Mesenchymal stem cell (in vitro differentiated cells and primary cell): ENCODE measurements around the gene ASTN2.
A peak's percentile ranks its signal among the peaks of the same experiment; 100 is the strongest.

Source experiments
- DNase-seq: peaks from one replicate; pipeline ENCODE4 v3.0.0-alpha.2; 2013
- H2AFZ ChIP-seq: one replicate; pipeline ENCODE4 v1.6.1; 2013; ENCODE audit warnings: low read depth, mild to moderate bottlenecking, control low read depth, inconsistent platforms, low read length, moderate library complexity
- H2AK5ac ChIP-seq: 2 replicates; pipeline ENCODE4 v1.6.1; 2013; ENCODE audit warnings: low read length, moderate library complexity, mild to moderate bottlenecking, inconsistent platforms; ENCODE audit not compliant: severe bottlenecking
- H2BK120ac ChIP-seq: one replicate; pipeline ENCODE4 v1.6.1; 2013; ENCODE audit warnings: low read depth, mild to moderate bottlenecking, inconsistent platforms, low read length, moderate library complexity
- H2BK12ac ChIP-seq, 2 experiments: one replicate each; pipeline ENCODE4 v1.6.1; 2013; ENCODE audit warnings: inconsistent platforms in 2 of 2, low read length in 2 of 2, mild to moderate bottlenecking in 2 of 2, moderate library complexity in 2 of 2, control low read depth in 1 of 2
- H2BK15ac ChIP-seq: one replicate; pipeline ENCODE4 v1.6.1; 2013; ENCODE audit warnings: mild to moderate bottlenecking, low read depth, inconsistent platforms; ENCODE audit not compliant: poor library complexity, severe bottlenecking
- H2BK5ac ChIP-seq: 2 replicates; pipeline ENCODE4 v1.6.1; 2013; ENCODE audit warnings: low read depth, mild to moderate bottlenecking, low read length, control low read depth, inconsistent platforms; ENCODE audit not compliant: poor library complexity, severe bottlenecking
- H3K14ac ChIP-seq, 2 experiments: one replicate each; pipeline ENCODE4 v1.6.1; 2013; ENCODE audit warnings: inconsistent platforms in 2 of 2, low read length in 2 of 2, control low read depth in 1 of 2, mild to moderate bottlenecking in 1 of 2, moderate library complexity in 1 of 2
- H3K18ac ChIP-seq, 2 experiments: one replicate each; pipeline ENCODE4 v1.6.1; 2013; ENCODE audit warnings: inconsistent platforms in 2 of 2, low read length in 2 of 2, control low read depth in 1 of 2, low read depth in 1 of 2, mild to moderate bottlenecking in 1 of 2
- H3K23ac ChIP-seq, 2 experiments: one replicate each; pipeline ENCODE4 v1.6.1; 2013; ENCODE audit warnings: inconsistent platforms in 2 of 2, low read length in 2 of 2, mild to moderate bottlenecking in 2 of 2, moderate library complexity in 2 of 2, control low read depth in 1 of 2
- H3K27ac ChIP-seq: 2 replicates; pipeline ENCODE4 v1.5.1; 2013; ENCODE audit warnings: mild to moderate bottlenecking, moderate library complexity, low read length, control low read depth, inconsistent platforms; ENCODE audit not compliant: poor library complexity, severe bottlenecking
- H3K27me3 ChIP-seq, 2 experiments: 2 replicates each; pipeline versions ENCODE4 v1.6.1 to v1.7.0; 2013; ENCODE audit warnings: low read length in 2 of 2, mild to moderate bottlenecking in 2 of 2, moderate library complexity in 2 of 2, control low read depth in 1 of 2, inconsistent platforms in 1 of 2; ENCODE audit not compliant: control insufficient read depth in 1 of 2, insufficient read depth in 1 of 2
- H3K36me3 ChIP-seq, 2 experiments: 2 replicates each; pipeline versions ENCODE4 v1.6.1 to v1.7.0; 2013; ENCODE audit warnings: low read length in 2 of 2, control low read depth in 1 of 2, inconsistent platforms in 1 of 2, low read depth in 1 of 2, mild to moderate bottlenecking in 1 of 2; ENCODE audit not compliant: insufficient read depth in 2 of 2, control insufficient read depth in 1 of 2
- H3K4ac ChIP-seq, 2 experiments: one replicate each; pipeline ENCODE4 v1.6.1; 2013; ENCODE audit warnings: inconsistent platforms in 2 of 2, low read length in 2 of 2, mild to moderate bottlenecking in 2 of 2, moderate library complexity in 2 of 2, control low read depth in 1 of 2, low read depth in 1 of 2
- H3K4me1 ChIP-seq: 2 replicates; pipeline ENCODE4 v1.6.1; 2013; ENCODE audit warnings: low read depth, low read length, control low read depth; ENCODE audit not compliant: control insufficient read depth, insufficient read depth
- H3K4me2 ChIP-seq: 2 replicates; pipeline ENCODE4 v1.6.1; 2013; ENCODE audit warnings: low read length, mild to moderate bottlenecking, inconsistent platforms; ENCODE audit not compliant: poor library complexity, severe bottlenecking
- H3K4me3 ChIP-seq, 2 experiments: 2 replicates each; pipeline versions ENCODE4 v1.5.1 to v1.7.0; 2013; ENCODE audit warnings: low read length in 2 of 2, mild to moderate bottlenecking in 2 of 2, control low read depth in 1 of 2, low read depth in 1 of 2; ENCODE audit not compliant: insufficient read depth in 1 of 2
- H3K79me1 ChIP-seq: replicated peaks from 2 replicates; pipeline ENCODE4 v1.6.1; 2013; ENCODE audit warnings: mild to moderate bottlenecking, control low read depth, low read length, inconsistent platforms; ENCODE audit not compliant: poor library complexity, severe bottlenecking
- H3K9ac ChIP-seq: 2 replicates; pipeline ENCODE4 v1.7.0; 2013; ENCODE audit warnings: mild to moderate bottlenecking, low read length, moderate library complexity
- H3K9me3 ChIP-seq: 2 replicates; pipeline ENCODE4 v1.7.0; 2013; ENCODE audit warnings: mild to moderate bottlenecking, low read length; ENCODE audit not compliant: control insufficient read depth
- H4K8ac ChIP-seq: one replicate; pipeline ENCODE4 v1.6.1; 2013; ENCODE audit warnings: inconsistent platforms, mild to moderate bottlenecking, low read length, moderate library complexity
- H4K91ac ChIP-seq: one replicate; pipeline ENCODE4 v1.6.1; 2013; ENCODE audit warnings: mild to moderate bottlenecking, low read length, inconsistent platforms
- WGBS: methylation state at CpG from one replicate; pipeline ENCODE4 v1.1.7; 2013; ENCODE audit warnings: mixed read lengths; 5-methylcytosine and 5-hydroxymethylcytosine counted together

The ASTN2 gene

GRCh38 chr9:117189121-117189520, 225.7 kb downstream of the ASTN2 start:
- H3K9me3 ChIP-seq = peaks cover 5% of the 10 kb centered on the region
- no peak overlapping the region for H3K9ac ChIP-seq
- no peak overlapping the region for H3K18ac ChIP-seq
- no peak overlapping the region for H3K4me2 ChIP-seq
- H3K36me3 ChIP-seq = no peaks in the 10 kb centered on the region
- H3K79me1 ChIP-seq = no peaks in the 10 kb centered on the region
- no peak overlapping the region for H2BK15ac ChIP-seq
- WGBS = 83% methylated on average over 1 of the region's 3 CpGs
- H3K27ac ChIP-seq = no peak overlapping the region
- no peak overlapping the region for H2BK5ac ChIP-seq
- H2AK5ac ChIP-seq = no peak overlapping the region
- H3K4me3 ChIP-seq = no peak overlapping the region
- H3K4me1 ChIP-seq = peaks cover 2% of the 10 kb centered on the region
- no peak overlapping the region for H2AFZ ChIP-seq
- H2BK12ac ChIP-seq = no peak overlapping the region
- H3K14ac ChIP-seq = no peak overlapping the region
- no peaks in the 10 kb centered on the region for H3K27me3 ChIP-seq
- no peak overlapping the region for H3K23ac ChIP-seq
- H4K8ac ChIP-seq = no peak overlapping the region
- no peak overlapping the region for H4K91ac ChIP-seq
- no peak overlapping the region for H2BK120ac ChIP-seq
- no peak overlapping the region for H3K4ac ChIP-seq
- DNase-seq = peak; percentile 45

DNA sequence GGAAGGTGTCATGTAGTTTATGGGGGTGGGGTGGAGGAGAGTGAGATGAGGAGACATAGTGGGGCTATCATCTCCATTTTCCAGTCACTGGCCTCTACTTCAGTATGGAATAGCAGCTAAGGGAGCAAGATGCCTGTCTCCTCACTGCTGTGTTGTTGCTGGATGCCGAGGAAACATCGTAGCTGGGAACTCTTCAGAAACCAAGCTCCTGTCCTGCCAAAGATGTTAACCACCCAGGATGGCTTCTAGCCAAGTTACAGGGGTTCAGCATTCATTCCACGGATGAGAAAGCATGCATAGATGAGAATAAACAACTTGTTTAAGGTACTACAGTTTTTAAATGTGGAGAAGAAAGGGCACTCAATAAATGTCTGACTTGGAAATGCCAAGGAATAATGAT, 226.5 kb downstream of the ASTN2 start:
- Histone ChIP-seq H4K91ac (no peak overlapping the region), H3K23ac (no peak overlapping the region), H3K9me3 (peaks cover 5% of the 10 kb centered on the region), H2BK120ac (no peak overlapping the region), H3K4ac (no peak overlapping the region), H3K9ac (no peak overlapping the region), H2AFZ (no peak overlapping the region), H2AK5ac (no peak overlapping the region), H3K4me2 (no peak overlapping the region), H3K27ac (no peak overlapping the region), H3K36me3 (no peaks in the 10 kb centered on the region), H3K18ac (no peak overlapping the region), H3K14ac (no peak overlapping the region), H2BK5ac (no peak overlapping the region), H3K79me1 (no peaks in the 10 kb centered on the region), H2BK12ac (no peak overlapping the region), H3K4me3 (no peak overlapping the region), H4K8ac (no peak overlapping the region), H3K4me1 (peaks cover 2% of the 10 kb centered on the region), H3K27me3 (peaks cover 0 to 4% of the 10 kb centered on the region in 2 experiments), H2BK15ac (no peak overlapping the region)
- WGBS = 89% methylated on average over 3 of the region's 3 CpGs
- DNase-seq = no peak

DNA sequence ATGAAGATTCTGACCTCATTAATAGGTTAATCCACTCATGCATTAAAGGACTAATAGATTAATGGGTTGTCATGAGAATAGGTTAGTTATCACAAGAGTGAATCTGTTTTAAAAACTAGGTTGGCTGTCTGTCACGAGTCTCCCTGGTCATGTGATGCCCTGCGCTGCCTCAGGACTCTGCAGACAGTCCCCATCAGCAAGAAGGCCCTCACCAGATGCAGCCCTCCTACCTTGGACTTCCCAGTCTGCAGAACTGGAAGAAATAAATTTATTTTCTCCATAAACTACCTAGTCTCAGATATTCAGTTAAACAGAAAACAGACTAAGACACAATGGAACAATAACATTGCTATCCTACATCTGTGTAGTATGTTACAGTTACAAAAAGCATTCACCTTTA, 227.4 kb downstream of the ASTN2 start:
- no peak overlapping the region for H3K9ac ChIP-seq
- H3K23ac ChIP-seq = no peak overlapping the region
- H3K4ac ChIP-seq = no peak overlapping the region
- H2AFZ ChIP-seq = no peak overlapping the region
- peaks cover 5% of the 10 kb centered on the region for H3K9me3 ChIP-seq
- no peaks in the 10 kb centered on the region for H3K79me1 ChIP-seq
- H3K18ac ChIP-seq = no peak overlapping the region
- no peak overlapping the region for H3K27ac ChIP-seq
- no peak for DNase-seq
- H2BK12ac ChIP-seq = no peak overlapping the region
- H3K4me1 ChIP-seq = peaks cover 2% of the 10 kb centered on the region
- peaks cover 0 to 4% of the 10 kb centered on the region in 2 experiments for H3K27me3 ChIP-seq
- H3K4me2 ChIP-seq = no peak overlapping the region
- no peak overlapping the region for H4K91ac ChIP-seq
- no peak overlapping the region for H4K8ac ChIP-seq
- no peak overlapping the region for H3K4me3 ChIP-seq
- no peak overlapping the region for H3K14ac ChIP-seq
- no peak overlapping the region for H2BK120ac ChIP-seq
- no peak overlapping the region for H2BK15ac ChIP-seq
- H2BK5ac ChIP-seq = no peak overlapping the region
- WGBS = 76% methylated on average over 2 of the region's 2 CpGs
- H2AK5ac ChIP-seq = no peak overlapping the region
- H3K36me3 ChIP-seq = no peaks in the 10 kb centered on the region

DNA sequence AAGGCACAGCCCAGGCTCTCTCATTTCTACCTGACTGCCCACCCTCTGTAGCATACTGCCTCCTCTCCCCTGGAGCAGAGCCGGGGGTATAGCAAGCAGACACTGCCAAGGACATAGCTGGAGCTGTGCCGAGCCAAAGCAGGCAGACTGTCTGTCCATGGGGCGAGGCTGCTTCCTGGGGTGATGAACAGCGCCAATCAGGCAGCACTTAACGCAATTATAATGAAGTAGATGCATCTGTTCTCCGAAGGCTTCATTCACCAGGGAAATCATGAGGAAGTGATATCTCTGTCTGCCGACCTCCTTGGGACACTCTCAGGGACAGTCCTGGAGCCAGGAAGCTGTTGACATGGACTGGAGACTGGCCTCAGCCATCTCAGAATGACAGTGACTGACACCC, 230.7 kb downstream of the ASTN2 start:
- H2AFZ ChIP-seq = no peak overlapping the region
- H4K91ac ChIP-seq = no peak overlapping the region
- H3K9ac ChIP-seq = no peak overlapping the region
- no peak overlapping the region for H3K4me3 ChIP-seq
- 52% methylated on average over 7 of the region's 7 CpGs for WGBS
- H3K14ac ChIP-seq = peak overlapping the region in 1 of 2 experiments; percentile 23
- H3K36me3 ChIP-seq = no peaks in the 10 kb centered on the region
- H3K9me3 ChIP-seq = peaks cover 15% of the 10 kb centered on the region
- peaks cover 0 to 4% of the 10 kb centered on the region in 2 experiments for H3K27me3 ChIP-seq
- no peak for DNase-seq
- H2BK5ac ChIP-seq = no peak overlapping the region
- H2AK5ac ChIP-seq = no peak overlapping the region
- no peak overlapping the region for H2BK12ac ChIP-seq
- no peak overlapping the region for H3K27ac ChIP-seq
- H3K4ac ChIP-seq = no peak overlapping the region
- no peaks in the 10 kb centered on the region for H3K79me1 ChIP-seq
- no peak overlapping the region for H2BK15ac ChIP-seq
- H4K8ac ChIP-seq = no peak overlapping the region
- no peak overlapping the region for H3K23ac ChIP-seq
- H3K4me1 ChIP-seq = peaks cover 2% of the 10 kb centered on the region
- no peak overlapping the region for H2BK120ac ChIP-seq
- no peak overlapping the region for H3K4me2 ChIP-seq
- peak overlapping the region in 1 of 2 experiments; percentile 25 for H3K18ac ChIP-seq
